HG03469 (cell line): Measurements from ENCODE around the gene TBCB.
"Not testable (repeated sequence)": the region's sequence is repeated elsewhere in the genome, so short reads cannot be mapped to it uniquely, and the experiment has no call there.

Source experiments
- ATAC-seq: cut with Tn5 transposase; IDR thresholded peaks from one replicate; pipeline ENCODE4 v1.9.1; 2021; ENCODE audit warnings: mild to moderate bottlenecking, moderate library complexity, moderate number of reproducible peaks; ENCODE audit not compliant: unreplicated experiment

Gene TBCB

GRCh38 chr19:36131221-36131620, 16.0 kb downstream of the TBCB start:
- ATAC-seq: not testable (repeated sequence)

GRCh38 chr19:36134867-36135266, 19.6 kb downstream of the TBCB start:
- not testable (repeated sequence) for ATAC-seq

- no peak for ATAC-seq
Measured at GRCh38 chr19:36136964-36137686, 21.9 kb downstream of the TBCB start.

- no peak for ATAC-seq
Measured at GRCh38 chr19:36139120-36139472, 23.8 kb downstream of the TBCB start.

- ATAC-seq: peak; percentile 70
Measured at GRCh38 chr19:36139473-36140303, 24.4 kb downstream of the TBCB start, which contains the start of gene CAPNS1. CAPNS1 (plus strand) TSS chr19:36140066; CDS start chr19:36141012, 946 bp downstream.

GRCh38 chr19:36140304-36141038, 25.2 kb downstream of the TBCB start:
- no peak for ATAC-seq

GRCh38 chr19:36141039-36141927, 26.0 kb downstream of the TBCB start:
- no peak for ATAC-seq

- no peak for ATAC-seq
Measured at GRCh38 chr19:36142046-36142445, 26.8 kb downstream of the TBCB start.

GRCh38 chr19:36142496-36142895, 27.2 kb downstream of the TBCB start:
- no peak for ATAC-seq

- ATAC-seq: no peak
Measured at GRCh38 chr19:36144624-36145023, 29.4 kb downstream of the TBCB start.

- no peak for ATAC-seq
Measured at GRCh38 chr19:36149673-36150406, 34.6 kb downstream of the TBCB start.

GRCh38 chr19:36150586-36150985, 35.3 kb downstream of the TBCB start:
- ATAC-seq: no peak

GRCh38 chr19:36151144-36152018, 36.1 kb downstream of the TBCB start:
- no peak for ATAC-seq

- no peak for ATAC-seq
Measured at GRCh38 chr19:36152019-36152351, 36.7 kb downstream of the TBCB start.

GRCh38 chr19:36152352-36153091, 37.3 kb downstream of the TBCB start, which contains the start of gene COX7A1:
COX7A1 (minus strand) TSS chr19:36152447; CDS start chr19:36152407, 40 bp downstream.
- no peak for ATAC-seq

GRCh38 chr19:36153126-36153525, 37.9 kb downstream of the TBCB start:
- no peak for ATAC-seq

GRCh38 chr19:36160821-36161596, 45.7 kb downstream of the TBCB start:
- ATAC-seq: no peak
